Hematopoietic multipotent progenitor cell treated with erythropoietin and hydrocortisone succinate and interleukin-3 and kit ligand, for 4 days (in vitro differentiated cells): ENCODE data around the gene GALNT16.
"Not testable (repeated sequence)": the region's sequence is repeated elsewhere in the genome, so short reads cannot be mapped to it uniquely, and the experiment has no call there.

Experiments
- DNase-seq: peaks from one replicate; pipeline ENCODE4 v3.0.0-alpha.2; 2015

GALNT16 gene

GRCh38 chr14:69259527-69260189, at the start of gene GALNT16:
GALNT16 (plus strand) TSS chr14:69260158; CDS start chr14:69260291, 133 bp downstream.
- peak; percentile 37 for DNase-seq

- DNase-seq: no peak
Observed at GRCh38 chr14:69214393-69214792, 45.6 kb upstream of the GALNT16 start.

DNA sequence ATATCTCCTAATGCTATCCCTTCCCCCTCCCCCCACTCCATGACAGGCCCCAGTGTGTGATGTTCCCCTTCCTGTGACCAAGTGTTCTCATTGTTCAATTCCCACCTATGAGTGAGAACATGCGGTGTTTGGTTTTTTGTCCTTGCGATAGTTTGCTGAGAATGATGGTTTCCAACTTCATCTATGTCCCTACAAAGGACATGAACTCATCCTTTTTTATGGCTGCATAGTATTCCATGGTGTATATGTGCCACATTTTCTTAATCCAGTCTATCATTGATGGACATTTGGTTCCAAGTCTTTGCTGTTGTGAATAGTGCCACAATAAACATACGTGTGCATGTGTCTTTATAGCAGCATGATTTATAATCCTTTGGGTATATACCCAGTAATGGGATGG, 42.3 kb upstream of the GALNT16 start:
- DNase-seq: not testable (repeated sequence)

DNA sequence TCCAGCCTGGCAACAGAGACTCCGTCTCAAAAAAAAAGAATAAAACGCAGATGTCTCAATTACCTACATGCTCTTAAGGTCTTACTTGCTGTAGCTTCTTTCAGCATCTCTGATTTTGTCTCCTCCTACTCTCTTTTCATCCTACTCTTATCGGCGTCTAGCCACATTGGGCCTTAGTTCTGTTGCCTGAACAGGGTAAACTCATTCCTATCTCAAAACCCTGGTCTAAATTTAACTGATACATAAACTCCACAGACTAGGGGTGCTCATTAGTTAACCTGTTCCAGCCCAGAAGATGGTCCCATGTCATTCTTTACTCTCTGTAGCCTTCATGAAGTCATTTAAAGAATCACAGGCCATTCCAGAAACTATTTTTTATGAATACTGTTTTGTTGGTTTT, 35.0 kb upstream of the GALNT16 start:
- DNase-seq: no peak

- DNase-seq: peak; percentile 17
Observed at GRCh38 chr14:69226178-69226577, 33.8 kb upstream of the GALNT16 start.

DNA sequence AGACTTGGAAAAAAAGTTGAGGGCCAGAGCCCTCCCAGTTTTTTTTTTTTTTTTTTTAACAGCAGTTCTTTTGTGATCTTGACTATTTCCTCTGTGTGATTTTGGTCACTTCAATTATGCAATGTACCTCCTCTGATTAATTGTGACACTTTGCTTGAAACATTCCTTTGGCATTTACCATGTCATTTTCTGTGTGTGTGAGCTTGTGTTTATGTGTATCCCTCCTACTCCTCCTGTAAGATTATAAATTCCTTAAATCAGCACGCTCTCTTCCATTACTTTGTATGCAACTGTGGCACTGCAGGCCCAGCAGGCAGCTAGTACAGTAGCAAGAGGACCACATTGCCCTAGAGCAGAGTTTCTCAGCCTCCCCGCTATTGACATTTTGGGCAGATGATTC, 33.2 kb upstream of the GALNT16 start:
- DNase-seq: no peak

DNA sequence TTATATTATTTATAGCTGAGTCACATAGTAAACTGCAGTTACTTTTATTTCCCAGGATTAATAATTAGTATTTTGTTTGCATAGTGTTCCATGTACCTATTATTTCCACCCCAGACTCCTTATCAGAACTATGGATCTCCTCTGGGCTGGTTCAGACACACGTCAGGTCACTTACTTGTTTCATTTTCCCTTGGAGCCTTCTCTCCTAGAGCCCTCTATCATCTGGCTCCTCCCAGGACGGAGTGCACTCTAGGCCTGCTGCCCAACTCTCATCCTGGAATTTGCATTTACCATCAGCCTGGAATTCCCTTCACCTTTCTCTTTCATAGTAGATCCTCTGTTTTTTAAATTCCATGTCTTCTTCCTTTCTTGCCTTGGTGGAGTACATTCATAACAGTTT, 28.5 kb upstream of the GALNT16 start:
- DNase-seq: no peak

DNA sequence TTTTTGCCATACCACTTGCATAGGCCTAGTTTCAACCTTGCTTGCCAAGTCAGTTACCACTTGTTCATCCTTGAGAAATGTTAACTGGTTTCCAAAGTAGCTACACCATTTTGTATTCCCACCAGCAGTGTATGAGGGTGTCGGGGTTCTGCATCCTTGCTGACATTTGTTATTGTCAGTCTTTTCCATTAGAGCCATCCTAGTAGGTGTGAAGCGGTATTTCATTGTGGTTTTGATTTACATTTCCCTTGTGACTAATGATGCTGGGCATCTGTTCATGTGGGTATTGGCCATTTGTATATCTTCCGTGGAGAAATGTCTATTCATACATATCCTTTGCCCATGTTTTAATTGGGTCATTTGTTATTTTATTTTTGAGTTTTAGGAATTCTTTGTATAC, 27.6 kb upstream of the GALNT16 start:
- no peak for DNase-seq

- no peak for DNase-seq
Observed at GRCh38 chr14:69234106-69234505, 25.9 kb upstream of the GALNT16 start.

DNA sequence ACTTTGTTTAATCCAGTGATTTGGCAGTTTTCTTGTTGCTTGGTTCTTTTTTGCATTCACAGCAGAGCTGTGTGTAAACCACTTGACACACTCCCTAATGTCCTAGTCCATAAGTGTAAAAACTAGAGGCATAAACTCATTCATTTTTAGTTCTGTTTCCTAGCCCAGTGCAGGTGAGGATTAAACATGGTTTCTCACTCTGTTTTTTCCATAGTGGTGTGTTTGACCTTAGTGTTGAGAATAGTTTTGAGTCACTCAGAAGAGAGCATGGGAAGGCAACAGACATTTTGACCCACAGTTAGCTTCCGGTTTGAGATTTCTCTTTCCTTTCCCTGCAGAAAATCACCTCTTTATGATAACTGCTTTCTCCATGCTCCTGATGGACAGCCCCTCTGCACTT, 24.2 kb upstream of the GALNT16 start:
- no peak for DNase-seq

DNA sequence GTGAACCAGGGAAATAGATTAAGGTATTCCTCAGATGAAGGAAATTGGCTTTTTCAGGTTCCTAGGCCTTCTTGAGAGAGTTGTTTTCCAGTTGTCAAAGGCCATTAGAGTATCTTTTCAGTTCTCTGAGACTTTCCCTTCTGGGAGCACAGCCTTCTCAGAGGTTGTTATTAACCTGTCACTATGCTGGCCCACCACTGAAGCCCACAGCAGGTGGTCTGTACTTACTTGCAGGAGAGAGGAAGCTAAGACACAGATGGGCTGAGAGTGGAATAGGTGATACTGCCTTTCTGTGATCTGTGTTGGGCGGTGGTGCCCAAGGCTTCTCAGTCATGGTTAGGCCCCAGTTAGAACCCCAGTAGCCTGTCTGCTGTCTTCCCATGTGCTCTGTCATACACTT, 22.8 kb upstream of the GALNT16 start:
- DNase-seq: no peak

GRCh38 chr14:69237584-69237983, 22.4 kb upstream of the GALNT16 start:
- DNase-seq: no peak

- no peak for DNase-seq
Observed at GRCh38 chr14:69238883-69239282, 21.1 kb upstream of the GALNT16 start.

- DNase-seq: peak; percentile 32
Observed at GRCh38 chr14:69240527-69241173, 19.3 kb upstream of the GALNT16 start.

- no peak for DNase-seq
Observed at GRCh38 chr14:69241577-69241976, 18.4 kb upstream of the GALNT16 start.

GRCh38 chr14:69242311-69243224, 17.4 kb upstream of the GALNT16 start:
- DNase-seq: peak; percentile 82

DNA sequence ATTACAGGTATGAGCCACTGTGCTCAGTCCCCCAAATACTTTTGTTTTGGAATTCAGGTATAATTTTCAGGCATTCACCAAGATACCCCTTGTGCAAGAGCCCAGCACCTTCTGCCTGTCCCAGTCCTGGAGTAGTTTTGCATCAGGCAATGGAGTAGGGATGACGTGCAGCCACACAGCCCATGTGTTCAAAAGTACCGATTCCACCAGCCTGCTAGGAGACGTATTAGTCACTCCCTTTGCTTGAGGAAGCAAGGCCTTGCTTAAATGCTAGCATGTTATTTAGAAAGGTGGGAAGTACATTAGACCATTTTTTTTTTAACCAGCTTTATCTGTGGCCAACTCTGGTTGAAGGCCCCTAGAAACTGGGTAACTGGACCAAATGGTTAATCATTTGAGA, 15.0 kb upstream of the GALNT16 start:
- DNase-seq: no peak

DNA sequence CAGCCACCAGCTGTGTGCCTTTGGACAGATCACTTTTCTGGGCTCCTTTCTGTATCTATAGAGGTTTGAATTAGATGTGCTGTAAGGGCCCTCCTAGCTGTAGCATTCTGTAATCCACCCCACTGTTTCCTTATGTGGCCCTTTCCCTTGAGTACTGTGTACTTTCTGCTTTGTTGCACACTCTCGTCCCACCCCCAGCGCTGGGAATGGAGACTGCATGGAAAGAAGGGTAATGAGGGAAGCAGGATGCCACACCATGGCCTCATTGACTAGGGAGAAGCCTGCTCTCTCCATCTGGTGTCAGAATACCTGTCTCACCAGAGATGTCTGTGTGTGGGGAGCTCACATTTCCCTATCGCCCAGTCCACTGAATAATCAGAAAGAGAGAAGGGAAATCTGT, 13.6 kb upstream of the GALNT16 start:
- no peak for DNase-seq

GRCh38 chr14:69247676-69248440, 12.1 kb upstream of the GALNT16 start:
- DNase-seq: no peak

DNA sequence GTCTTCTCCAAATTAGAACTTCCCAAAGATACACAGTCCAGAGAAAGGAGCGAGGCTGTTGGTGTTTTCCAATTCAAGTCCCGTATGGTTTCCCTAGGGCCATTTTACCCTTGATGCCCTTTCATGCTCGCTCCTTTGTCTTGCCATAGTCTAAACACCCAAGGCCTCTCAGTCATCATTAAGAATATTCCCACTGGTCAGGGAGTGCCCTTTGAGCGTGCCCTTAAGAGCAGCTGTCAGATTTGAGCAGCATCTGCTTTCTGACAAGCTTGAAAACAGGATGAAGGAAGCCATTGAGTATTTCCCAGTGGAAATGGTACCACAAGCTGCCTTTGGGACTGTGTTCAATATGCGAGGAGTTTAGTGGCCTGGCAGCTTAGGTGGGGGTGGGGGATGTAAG, 10.4 kb upstream of the GALNT16 start:
- no peak for DNase-seq

GRCh38 chr14:69252851-69253250, 7.1 kb upstream of the GALNT16 start:
- no peak for DNase-seq

DNA sequence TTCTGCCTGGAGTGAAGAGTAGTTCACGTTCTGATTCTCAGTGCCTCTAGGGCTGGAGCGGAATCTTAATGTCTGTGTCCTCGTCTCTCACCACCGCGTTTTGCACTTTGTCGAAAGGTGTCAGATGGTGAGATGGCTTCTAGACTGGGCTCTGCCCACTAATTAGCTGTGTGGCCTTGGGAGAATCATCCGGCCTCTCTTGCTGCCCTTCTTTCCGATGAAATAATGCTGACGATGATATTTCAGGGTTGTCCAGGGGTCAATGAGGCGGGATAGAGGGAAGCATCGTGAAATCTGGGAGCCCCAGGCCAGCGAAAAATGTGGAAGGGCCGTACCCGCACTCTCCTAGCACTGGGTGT, 811 bp upstream of the GALNT16 start:
- no peak for DNase-seq
